ENCODE measurements around the gene ENTR1. TPM values are rescaled to one million over a fixed set of nuclear protein-coding genes. Genes with fewer than 3 reads are reported as not detected.
A peak's percentile ranks its signal among the peaks of the same experiment; 100 is the strongest.

Gene ENTR1
- total RNA-seq, 2 donors from 2014 or later, result 25.3 to 43.1 TPM

DNA sequence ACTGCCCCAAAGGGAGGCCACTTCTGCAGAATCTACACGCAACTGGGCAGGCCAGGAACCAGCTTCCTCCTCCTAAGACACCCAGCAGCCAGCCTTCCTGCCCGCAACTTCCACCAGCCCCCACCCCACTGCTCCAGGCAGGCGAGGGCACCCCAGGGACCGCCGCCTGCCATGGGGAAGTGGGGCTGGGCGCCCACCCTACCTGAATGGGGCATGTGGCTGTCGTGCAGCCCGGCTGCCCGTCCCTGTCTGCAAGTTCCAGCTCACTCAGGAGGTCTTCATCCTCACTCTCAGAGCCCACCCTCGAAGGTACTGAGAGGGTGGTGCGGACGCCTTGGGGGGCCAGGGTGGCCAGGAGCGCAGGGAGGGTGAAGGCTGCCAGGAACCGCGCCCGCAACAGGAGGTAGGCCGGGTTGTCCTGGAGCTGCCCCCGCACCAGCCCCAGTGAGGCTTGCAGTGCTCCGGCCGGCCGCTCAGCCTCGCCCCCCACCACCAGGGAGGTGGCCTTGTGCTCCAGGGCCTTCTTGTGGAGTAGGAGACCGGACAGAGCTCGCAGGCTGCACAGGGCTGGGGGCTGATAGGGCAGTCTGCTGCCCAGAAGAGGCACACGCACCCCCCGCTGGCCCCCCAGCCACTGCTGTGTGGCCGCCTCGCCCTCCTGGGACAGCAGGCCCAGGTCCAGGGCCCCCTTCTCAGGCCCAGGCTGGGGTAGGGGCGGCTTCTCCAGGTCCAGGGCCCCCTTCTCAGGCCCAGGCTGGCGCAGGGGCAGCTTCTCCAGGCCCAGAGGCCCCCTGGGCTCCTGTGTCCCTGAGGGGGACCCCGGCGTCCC is 32.9 kb downstream of the ENTR1 start:
- ATAC-seq (ENCODE audit: insufficient number of reproducible peaks, low FRiP score, low read depth) (no peak), DNase-seq (ENCODE audit: low spot score) (no peak)
- Histone ChIP-seq H3K4me1 (ENCODE audit: control insufficient read depth in 1 of 2, low read depth in 2 of 2) (no peaks in the 10 kb centered on the region), H3K9me3 (no peaks in the 10 kb centered on the region), H3K36me3 (peaks cover 12% of the 10 kb centered on the region), H3K4me3 (no peak overlapping the region), H3K27ac (no peak overlapping the region), H3K27me3 (replicated peaks; ENCODE audit: insufficient read depth) (no peaks in the 10 kb centered on the region)
- TF ChIP-seq, protein P1, sequence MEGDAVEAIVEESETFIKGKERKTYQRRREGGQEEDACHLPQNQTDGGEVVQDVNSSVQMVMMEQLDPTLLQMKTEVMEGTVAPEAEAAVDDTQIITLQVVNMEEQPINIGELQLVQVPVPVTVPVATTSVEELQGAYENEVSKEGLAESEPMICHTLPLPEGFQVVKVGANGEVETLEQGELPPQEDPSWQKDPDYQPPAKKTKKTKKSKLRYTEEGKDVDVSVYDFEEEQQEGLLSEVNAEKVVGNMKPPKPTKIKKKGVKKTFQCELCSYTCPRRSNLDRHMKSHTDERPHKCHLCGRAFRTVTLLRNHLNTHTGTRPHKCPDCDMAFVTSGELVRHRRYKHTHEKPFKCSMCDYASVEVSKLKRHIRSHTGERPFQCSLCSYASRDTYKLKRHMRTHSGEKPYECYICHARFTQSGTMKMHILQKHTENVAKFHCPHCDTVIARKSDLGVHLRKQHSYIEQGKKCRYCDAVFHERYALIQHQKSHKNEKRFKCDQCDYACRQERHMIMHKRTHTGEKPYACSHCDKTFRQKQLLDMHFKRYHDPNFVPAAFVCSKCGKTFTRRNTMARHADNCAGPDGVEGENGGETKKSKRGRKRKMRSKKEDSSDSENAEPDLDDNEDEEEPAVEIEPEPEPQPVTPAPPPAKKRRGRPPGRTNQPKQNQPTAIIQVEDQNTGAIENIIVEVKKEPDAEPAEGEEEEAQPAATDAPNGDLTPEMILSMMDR (IDR thresholded peaks at IDR 0.05), result no peak

- no peak overlapping the region for H3K4me3 ChIP-seq
- no peak overlapping the region for H3K27ac ChIP-seq
- DNase-seq (ENCODE audit: low spot score), result no peak
- no peaks in the 10 kb centered on the region for H3K9me3 ChIP-seq
- no peaks in the 10 kb centered on the region for H3K4me1 ChIP-seq (ENCODE audit: control insufficient read depth in 1 of 2, low read depth in 2 of 2)
- peaks cover 5% of the 10 kb centered on the region for H3K36me3 ChIP-seq
- TF ChIP-seq, protein P1 (IDR thresholded peaks at IDR 0.05), result no peak
- H3K27me3 ChIP-seq (replicated peaks; ENCODE audit: insufficient read depth), result no peaks in the 10 kb centered on the region
- no peak for ATAC-seq (ENCODE audit: insufficient number of reproducible peaks, low FRiP score, low read depth)
Measured at GRCh38 chr9:136376457-136376856, 34.0 kb downstream of the ENTR1 start.

GRCh38 chr9:136375096-136375495 is 35.3 kb downstream of the ENTR1 start:
- TF ChIP-seq, protein P1 (IDR thresholded peaks at IDR 0.05), result no peak
- H3K4me3 ChIP-seq, result no peak overlapping the region
- H3K27ac ChIP-seq, result no peak overlapping the region
- no peaks in the 10 kb centered on the region for H3K4me1 ChIP-seq (ENCODE audit: control insufficient read depth in 1 of 2, low read depth in 2 of 2)
- H3K9me3 ChIP-seq, result no peaks in the 10 kb centered on the region
- ATAC-seq (ENCODE audit: insufficient number of reproducible peaks, low FRiP score, low read depth) (no peak), DNase-seq (ENCODE audit: low spot score) (no peak)
- peaks cover 2% of the 10 kb centered on the region for H3K36me3 ChIP-seq
- H3K27me3 ChIP-seq (replicated peaks; ENCODE audit: insufficient read depth), result no peaks in the 10 kb centered on the region

GRCh38 chr9:136374183-136374575 is 36.2 kb downstream of the ENTR1 start:
- DNase-seq (ENCODE audit: low spot score) (no peak), ATAC-seq (ENCODE audit: insufficient number of reproducible peaks, low FRiP score, low read depth) (no peak)
- H3K27me3 ChIP-seq (replicated peaks; ENCODE audit: insufficient read depth), result no peaks in the 10 kb centered on the region
- H3K4me3 ChIP-seq, result no peak overlapping the region
- TF ChIP-seq, protein P1 (IDR thresholded peaks at IDR 0.05), result no peak
- H3K36me3 ChIP-seq, result peaks cover 1% of the 10 kb centered on the region
- no peaks in the 10 kb centered on the region for H3K4me1 ChIP-seq (ENCODE audit: control insufficient read depth in 1 of 2, low read depth in 2 of 2)
- no peaks in the 10 kb centered on the region for H3K9me3 ChIP-seq
- no peak overlapping the region for H3K27ac ChIP-seq

- Histone ChIP-seq H3K27me3 (replicated peaks; ENCODE audit: insufficient read depth) (no peaks in the 10 kb centered on the region), H3K9me3 (no peaks in the 10 kb centered on the region), H3K27ac (no peak within 1 kb of the TSS), H3K4me1 (ENCODE audit: control insufficient read depth in 1 of 2, low read depth in 2 of 2) (no peaks in the 10 kb centered on the region), H3K36me3 (no peaks in the 10 kb centered on the region), H3K4me3 (peak within 1 kb of the TSS; percentile 58)
- ATAC-seq (ENCODE audit: insufficient number of reproducible peaks, low FRiP score, low read depth), result no peak
- TF ChIP-seq, protein P1 (IDR thresholded peaks at IDR 0.05), result no peak
- no peak for DNase-seq (ENCODE audit: low spot score)
Measured at GRCh38 chr9:136373300-136374182, 36.9 kb downstream of the ENTR1 start, which contains the start of gene CARD9. TSS of gene CARD9 (minus strand) at chr9:136373669. CDS start at chr9:136372078, 1,591 bp downstream.

All from thoracic aorta (tissue), 2 donors.